Measurements from ENCODE around the gene NUDT3.
"Not testable (repeated sequence)": the region's sequence is repeated elsewhere in the genome, so short reads cannot be mapped to it uniquely, and the experiment has no call there.

Gene NUDT3

DNA sequence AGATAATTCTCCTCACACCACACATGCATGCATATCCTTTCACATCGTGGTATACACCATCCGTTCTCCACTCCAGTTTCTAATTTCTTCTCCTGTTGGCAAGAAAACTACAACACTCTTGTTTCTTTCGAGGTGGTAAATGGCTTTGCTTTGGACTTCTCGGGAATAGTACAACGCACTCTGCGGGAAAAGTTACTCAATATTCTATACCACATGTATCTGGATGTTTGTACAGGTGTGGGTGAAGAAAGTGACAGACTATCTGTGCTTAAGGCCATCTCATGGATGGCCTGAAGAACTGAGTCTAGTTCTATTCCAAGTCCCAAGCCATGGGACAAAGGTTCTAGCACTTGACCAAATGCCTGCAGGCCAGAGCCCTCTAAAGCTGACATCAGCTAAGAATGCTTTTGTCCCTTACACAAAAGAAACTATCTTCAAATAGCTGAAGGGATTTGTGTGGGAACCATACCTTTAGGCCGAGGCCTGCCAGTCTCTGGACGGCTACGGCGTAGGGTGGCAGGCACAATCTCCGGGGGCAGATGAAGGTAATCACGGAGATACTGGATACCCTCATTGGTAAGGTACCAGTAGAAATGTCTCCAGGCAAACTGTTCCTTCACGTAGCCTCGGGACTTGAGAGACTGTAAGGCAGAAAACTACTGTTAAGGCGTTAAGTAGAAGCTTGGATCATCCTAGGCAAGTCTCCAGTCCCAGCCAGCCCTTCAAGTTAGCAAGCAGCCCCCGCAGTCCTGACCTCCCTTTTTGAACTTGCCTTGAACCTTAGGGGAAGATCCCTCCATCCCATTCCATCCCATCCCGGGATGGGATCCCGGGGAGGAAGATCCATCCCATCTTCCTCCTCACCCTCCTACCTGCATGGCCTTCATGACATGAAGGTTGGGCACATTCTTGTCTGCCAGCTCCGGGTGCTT is 32.0 kb upstream of the NUDT3 start:
- Histone ChIP-seq H3K9me3 (ENCODE audit: control insufficient read depth, low read length) (no peaks in the 10 kb centered on the region), H3K36me3 (ENCODE audit: control insufficient read depth, insufficient read depth, low read length) (peaks cover 47% of the 10 kb centered on the region), H3K4me3 (ENCODE audit: insufficient read depth, low read depth, low read length, poor library complexity, severe bottlenecking) (peak overlapping the region; percentile 88), H3K4me1 (ENCODE audit: control insufficient read depth, insufficient read depth, low read length, poor library complexity, severe bottlenecking) (peaks cover 9% of the 10 kb centered on the region), H3K27ac (ENCODE audit: insufficient read depth, low read length, poor library complexity, severe bottlenecking) (peak overlapping the region; percentile 84), H3K27me3 (replicated peaks; ENCODE audit: control insufficient read depth, insufficient read depth, low read length, poor library complexity, severe bottlenecking) (no peaks in the 10 kb centered on the region)
- DNase-seq = no peak

GRCh38 chr6:34423254-34423653 is 30.8 kb upstream of the NUDT3 start:
- peaks cover 55% of the 10 kb centered on the region for H3K36me3 ChIP-seq (ENCODE audit: control insufficient read depth, insufficient read depth, low read length)
- H3K4me1 ChIP-seq (ENCODE audit: control insufficient read depth, insufficient read depth, low read length, poor library complexity, severe bottlenecking) = peaks cover 9% of the 10 kb centered on the region
- H3K27ac ChIP-seq (ENCODE audit: insufficient read depth, low read length, poor library complexity, severe bottlenecking) = no peak overlapping the region
- no peaks in the 10 kb centered on the region for H3K27me3 ChIP-seq (replicated peaks; ENCODE audit: control insufficient read depth, insufficient read depth, low read length, poor library complexity, severe bottlenecking)
- H3K4me3 ChIP-seq (ENCODE audit: insufficient read depth, low read depth, low read length, poor library complexity, severe bottlenecking) = no peak overlapping the region
- no peaks in the 10 kb centered on the region for H3K9me3 ChIP-seq (ENCODE audit: control insufficient read depth, low read length)
- no peak for DNase-seq

DNA sequence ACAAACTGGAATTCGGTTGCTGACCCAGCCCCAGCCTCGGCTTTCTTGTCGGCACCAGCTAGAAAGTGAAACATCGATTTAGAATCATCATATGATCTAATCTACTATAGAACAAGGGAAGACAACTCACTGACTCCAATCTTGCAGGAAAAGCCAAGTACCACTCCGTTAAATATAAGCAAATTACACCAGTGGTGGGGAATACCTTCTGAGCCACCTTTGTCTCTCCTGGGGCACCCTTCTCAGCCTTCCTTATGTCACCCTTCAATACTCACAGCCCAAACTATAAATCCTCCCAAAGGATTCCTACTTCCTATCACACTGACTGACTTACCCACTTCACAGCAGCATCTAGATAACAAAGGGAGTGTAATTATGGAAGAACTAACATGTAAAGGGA is 25.9 kb upstream of the NUDT3 start:
- Histone ChIP-seq H3K27me3 (replicated peaks; ENCODE audit: control insufficient read depth, insufficient read depth, low read length, poor library complexity, severe bottlenecking) (no peaks in the 10 kb centered on the region), H3K27ac (ENCODE audit: insufficient read depth, low read length, poor library complexity, severe bottlenecking) (no peak overlapping the region), H3K4me1 (ENCODE audit: control insufficient read depth, insufficient read depth, low read length, poor library complexity, severe bottlenecking) (peaks cover 6% of the 10 kb centered on the region), H3K36me3 (ENCODE audit: control insufficient read depth, insufficient read depth, low read length) (peaks cover 71% of the 10 kb centered on the region), H3K4me3 (ENCODE audit: insufficient read depth, low read depth, low read length, poor library complexity, severe bottlenecking) (no peak overlapping the region), H3K9me3 (ENCODE audit: control insufficient read depth, low read length) (no peaks in the 10 kb centered on the region)
- no peak for DNase-seq

DNA sequence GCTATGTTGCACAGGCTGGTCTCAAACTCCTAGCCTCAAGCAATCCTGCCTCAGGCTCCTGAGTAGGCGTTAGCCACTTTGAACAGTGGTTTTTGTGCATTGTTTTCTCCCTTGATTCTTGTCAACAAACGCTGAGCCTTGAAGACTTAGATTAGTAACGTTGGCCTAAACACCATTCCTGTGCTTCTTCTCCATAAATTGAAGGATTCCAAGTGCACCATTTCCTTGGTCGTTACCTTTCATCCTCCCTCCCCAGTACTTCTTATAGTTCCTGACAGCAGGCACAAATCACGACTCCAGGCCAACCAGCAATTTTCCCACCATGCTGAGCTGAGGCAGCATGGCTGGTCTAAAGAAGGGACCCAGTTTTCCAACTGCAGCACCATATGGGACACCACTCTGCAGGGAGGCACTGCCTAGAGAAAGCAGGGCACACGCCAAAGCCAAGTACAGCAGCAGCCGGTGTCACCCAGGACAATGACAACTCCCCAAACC is 24.5 kb upstream of the NUDT3 start:
- Histone ChIP-seq H3K27ac (ENCODE audit: insufficient read depth, low read length, poor library complexity, severe bottlenecking) (no peak overlapping the region), H3K4me3 (ENCODE audit: insufficient read depth, low read depth, low read length, poor library complexity, severe bottlenecking) (no peak overlapping the region), H3K27me3 (replicated peaks; ENCODE audit: control insufficient read depth, insufficient read depth, low read length, poor library complexity, severe bottlenecking) (no peaks in the 10 kb centered on the region), H3K4me1 (ENCODE audit: control insufficient read depth, insufficient read depth, low read length, poor library complexity, severe bottlenecking) (no peaks in the 10 kb centered on the region), H3K9me3 (ENCODE audit: control insufficient read depth, low read length) (no peaks in the 10 kb centered on the region), H3K36me3 (ENCODE audit: control insufficient read depth, insufficient read depth, low read length) (peaks cover 63% of the 10 kb centered on the region)
- DNase-seq = no peak

GRCh38 chr6:34414999-34415858 is 22.8 kb upstream of the NUDT3 start:
- Histone ChIP-seq H3K27me3 (replicated peaks; ENCODE audit: control insufficient read depth, insufficient read depth, low read length, poor library complexity, severe bottlenecking) (no peaks in the 10 kb centered on the region), H3K4me3 (ENCODE audit: insufficient read depth, low read depth, low read length, poor library complexity, severe bottlenecking) (no peak overlapping the region), H3K27ac (ENCODE audit: insufficient read depth, low read length, poor library complexity, severe bottlenecking) (no peak overlapping the region), H3K36me3 (ENCODE audit: control insufficient read depth, insufficient read depth, low read length) (peaks cover 49% of the 10 kb centered on the region), H3K9me3 (ENCODE audit: control insufficient read depth, low read length) (no peaks in the 10 kb centered on the region), H3K4me1 (ENCODE audit: control insufficient read depth, insufficient read depth, low read length, poor library complexity, severe bottlenecking) (no peaks in the 10 kb centered on the region)
- DNase-seq = peak in 2 of 3 donors; percentile 11 to 16

- Histone ChIP-seq H3K4me1 (ENCODE audit: control insufficient read depth, insufficient read depth, low read length, poor library complexity, severe bottlenecking) (no peaks in the 10 kb centered on the region), H3K4me3 (ENCODE audit: insufficient read depth, low read depth, low read length, poor library complexity, severe bottlenecking) (no peak overlapping the region), H3K27ac (ENCODE audit: insufficient read depth, low read length, poor library complexity, severe bottlenecking) (no peak overlapping the region), H3K27me3 (replicated peaks; ENCODE audit: control insufficient read depth, insufficient read depth, low read length, poor library complexity, severe bottlenecking) (no peaks in the 10 kb centered on the region), H3K9me3 (ENCODE audit: control insufficient read depth, low read length) (no peaks in the 10 kb centered on the region), H3K36me3 (ENCODE audit: control insufficient read depth, insufficient read depth, low read length) (peaks cover 28% of the 10 kb centered on the region)
- no peak for DNase-seq
Measured at GRCh38 chr6:34412643-34413214, 20.3 kb upstream of the NUDT3 start.

DNA sequence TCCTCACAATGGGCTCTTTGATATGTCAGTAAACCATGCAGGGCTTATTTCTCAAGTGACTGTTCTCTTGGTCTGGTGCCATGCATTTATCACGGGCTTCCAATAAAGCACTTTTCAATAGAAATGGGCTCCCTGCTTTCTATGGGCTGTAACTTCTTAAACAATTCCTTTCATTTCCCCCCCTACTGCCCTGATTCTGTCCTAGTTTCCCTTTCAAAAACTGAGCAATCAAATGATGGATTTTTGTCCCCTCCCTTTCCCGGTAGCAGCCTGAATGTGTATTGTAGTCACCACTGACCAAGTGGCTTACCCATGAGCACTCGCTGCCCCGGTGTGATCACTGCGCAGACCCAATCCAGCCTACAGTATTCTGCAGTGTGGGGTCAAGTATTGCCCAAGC is 19.5 kb upstream of the NUDT3 start:
- Histone ChIP-seq H3K9me3 (ENCODE audit: control insufficient read depth, low read length) (no peaks in the 10 kb centered on the region), H3K4me1 (ENCODE audit: control insufficient read depth, insufficient read depth, low read length, poor library complexity, severe bottlenecking) (no peaks in the 10 kb centered on the region), H3K36me3 (ENCODE audit: control insufficient read depth, insufficient read depth, low read length) (peaks cover 21% of the 10 kb centered on the region), H3K27ac (ENCODE audit: insufficient read depth, low read length, poor library complexity, severe bottlenecking) (no peak overlapping the region), H3K4me3 (ENCODE audit: insufficient read depth, low read depth, low read length, poor library complexity, severe bottlenecking) (no peak overlapping the region), H3K27me3 (replicated peaks; ENCODE audit: control insufficient read depth, insufficient read depth, low read length, poor library complexity, severe bottlenecking) (no peaks in the 10 kb centered on the region)
- DNase-seq = no peak

DNA sequence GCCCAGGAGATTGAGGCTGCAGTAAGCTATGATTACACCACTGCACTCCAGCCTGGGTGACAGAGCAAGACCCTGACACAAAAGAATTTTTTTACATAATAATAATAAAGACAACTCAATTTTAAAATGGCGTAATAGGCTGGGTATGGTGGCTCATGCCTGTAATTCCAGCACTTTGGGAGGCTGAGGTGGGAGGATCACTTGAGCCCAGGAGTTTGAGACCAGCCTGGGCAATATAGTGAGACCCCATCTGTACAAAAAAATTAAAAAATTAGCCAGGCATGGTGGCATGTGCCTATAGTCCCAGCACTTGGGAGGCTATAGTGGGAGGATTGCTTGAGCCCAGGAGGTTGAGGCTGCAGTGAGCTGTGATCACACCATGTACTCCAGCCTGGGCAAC is 15.4 kb upstream of the NUDT3 start:
- H3K27ac ChIP-seq (ENCODE audit: insufficient read depth, low read length, poor library complexity, severe bottlenecking); H3K4me1 ChIP-seq (ENCODE audit: control insufficient read depth, insufficient read depth, low read length, poor library complexity, severe bottlenecking): not testable (repeated sequence)

DNA sequence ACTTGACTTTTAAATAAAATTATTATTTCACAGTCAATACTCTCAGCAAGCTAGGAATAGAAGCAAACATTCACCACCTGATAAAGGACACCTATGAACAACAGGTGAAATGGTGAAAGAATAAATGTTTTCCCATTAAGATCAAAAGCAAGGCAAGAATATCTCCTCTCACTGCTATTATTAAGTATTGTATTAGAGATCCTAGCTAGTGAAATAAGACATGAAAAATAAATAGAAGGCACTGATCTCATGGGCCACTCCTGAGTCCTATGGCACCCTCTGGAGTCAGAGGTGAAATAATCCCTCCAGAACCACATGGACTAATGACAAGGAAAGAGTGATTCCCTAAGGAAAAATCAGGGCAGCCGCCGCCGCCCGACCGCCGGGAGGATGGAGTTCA is 4.0 kb upstream of the NUDT3 start:
- Histone ChIP-seq H3K36me3 (ENCODE audit: control insufficient read depth, insufficient read depth, low read length) (no peaks in the 10 kb centered on the region), H3K4me3 (ENCODE audit: insufficient read depth, low read depth, low read length, poor library complexity, severe bottlenecking) (no peak overlapping the region), H3K9me3 (ENCODE audit: control insufficient read depth, low read length) (no peaks in the 10 kb centered on the region), H3K4me1 (ENCODE audit: control insufficient read depth, insufficient read depth, low read length, poor library complexity, severe bottlenecking) (no peaks in the 10 kb centered on the region), H3K27me3 (replicated peaks; ENCODE audit: control insufficient read depth, insufficient read depth, low read length, poor library complexity, severe bottlenecking) (no peaks in the 10 kb centered on the region), H3K27ac (ENCODE audit: insufficient read depth, low read length, poor library complexity, severe bottlenecking) (no peak overlapping the region)
- DNase-seq = no peak

More for the DNA sequence above, 15.4 kb upstream of the NUDT3 start:
- not testable (repeated sequence) for H3K27me3 ChIP-seq (replicated peaks; ENCODE audit: control insufficient read depth, insufficient read depth, low read length, poor library complexity, severe bottlenecking); H3K4me3 ChIP-seq (ENCODE audit: insufficient read depth, low read depth, low read length, poor library complexity, severe bottlenecking); H3K36me3 ChIP-seq (ENCODE audit: control insufficient read depth, insufficient read depth, low read length); DNase-seq; H3K9me3 ChIP-seq (ENCODE audit: control insufficient read depth, low read length)

Measured in effector memory CD4-positive, alpha-beta T cell (primary cell).